Measurements from ENCODE around the gene ZNF850.

Gene ZNF850

GRCh38 chr19:36719687-36720556 is 52.7 kb downstream of the ZNF850 start:
- Histone ChIP-seq H3K4me3 (ENCODE audit: low read depth, low read length) (no peak overlapping the region), H3K4me1 (no peaks in the 10 kb centered on the region), H3K36me3 (peaks cover 43% of the 10 kb centered on the region), H3K9me3 (peaks cover 12% of the 10 kb centered on the region), H3K27me3 (no peaks in the 10 kb centered on the region)
- TF ChIP-seq CTCF (IDR thresholded peaks at IDR 0.05; ENCODE audit: low read depth, low read length): no peak
- no peak for DNase-seq

- H3K36me3 ChIP-seq: peaks cover 25% of the 10 kb centered on the region
- DNase-seq: no peak
- H3K27me3 ChIP-seq: no peaks in the 10 kb centered on the region
- TF ChIP-seq CTCF (IDR thresholded peaks at IDR 0.05; ENCODE audit: low read depth, low read length): no peak
- no peak overlapping the region for H3K4me3 ChIP-seq (ENCODE audit: low read depth, low read length)
- H3K4me1 ChIP-seq: no peaks in the 10 kb centered on the region
- H3K9me3 ChIP-seq: peaks cover 9% of the 10 kb centered on the region
These were observed 63.2 kb downstream of the ZNF850 start for GRCh38 chr19:36709423-36709822.

GRCh38 chr19:36707134-36707533 is 65.5 kb downstream of the ZNF850 start:
- Histone ChIP-seq H3K36me3 (peaks cover 2% of the 10 kb centered on the region), H3K4me1 (no peaks in the 10 kb centered on the region), H3K9me3 (peaks cover 6% of the 10 kb centered on the region), H3K27me3 (no peaks in the 10 kb centered on the region), H3K4me3 (ENCODE audit: low read depth, low read length) (no peak overlapping the region)
- DNase-seq: no peak
- no peak for TF ChIP-seq CTCF (IDR thresholded peaks at IDR 0.05; ENCODE audit: low read depth, low read length)

GRCh38 chr19:36688058-36688457 is 84.5 kb downstream of the ZNF850 start:
- H3K36me3 ChIP-seq: peaks cover 37% of the 10 kb centered on the region

GRCh38 chr19:36687214-36688056 is 85.2 kb downstream of the ZNF850 start, which contains the start of gene ZNF567:
TSS of gene ZNF567 (plus strand) at chr19:36687612. CDS start at chr19:36694868, 7,256 bp downstream.
- peak; percentile 97 for DNase-seq
- H3K4me1 ChIP-seq: no peaks in the 10 kb centered on the region; the same call in 1 of the 2 replicates
- H3K9me3 ChIP-seq: no peaks in the 10 kb centered on the region; the same call in 1 of the 2 replicates
- no peaks in the 10 kb centered on the region for H3K27me3 ChIP-seq
- H3K36me3 ChIP-seq: peaks cover 31% of the 10 kb centered on the region
- peak within 1 kb of the TSS; percentile 80 for H3K4me3 ChIP-seq (ENCODE audit: low read depth, low read length)
- TF ChIP-seq CTCF (IDR thresholded peaks at IDR 0.05; ENCODE audit: low read depth, low read length): no peak

More at GRCh38 chr19:36688058-36688457, 84.5 kb downstream of the ZNF850 start:
- Histone ChIP-seq H3K9me3 (no peaks in the 10 kb centered on the region; the same call in 1 of the 2 replicates), H3K27me3 (no peaks in the 10 kb centered on the region), H3K4me1 (no peaks in the 10 kb centered on the region; the same call in 1 of the 2 replicates), H3K4me3 (ENCODE audit: low read depth, low read length) (peak overlapping the region; percentile 80)
- no peak for TF ChIP-seq CTCF (IDR thresholded peaks at IDR 0.05; ENCODE audit: low read depth, low read length)
- no peak for DNase-seq

Data from BE2C (cell line).